ENCODE results near the gene ZNF491. TPM values are rescaled to one million over a fixed set of nuclear protein-coding genes. Genes with fewer than 3 reads are reported as not detected.

Gene ZNF491
- polyA plus RNA-seq, 1 donor (not counting 4 experiments of a cell fraction or from before 2014, with no cell fraction given): 0.76 TPM

DNA sequence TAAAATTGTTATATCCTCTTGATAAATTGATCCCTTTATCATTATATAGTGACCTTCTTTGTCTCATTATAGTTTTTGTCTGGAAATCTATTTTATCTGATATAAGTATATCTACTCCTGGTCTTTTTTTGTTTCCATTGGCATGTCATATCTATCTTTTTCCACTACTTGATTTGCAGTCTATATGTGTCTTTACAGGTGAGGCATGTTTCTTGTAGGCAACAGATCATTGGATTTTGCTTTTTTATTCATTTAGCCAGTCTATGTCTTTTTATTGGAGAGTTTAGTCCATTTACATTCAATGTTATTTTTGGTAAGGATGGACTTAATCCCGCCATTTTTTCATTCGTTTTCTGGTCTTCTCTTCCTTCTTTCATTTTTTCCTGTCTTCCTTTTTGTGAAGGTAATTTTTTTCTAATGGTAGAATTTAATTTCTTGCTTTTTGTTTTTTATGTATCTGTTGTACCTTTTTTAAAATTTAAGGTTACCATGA lies 46.0 kb upstream of the ZNF491 start:
- Histone ChIP-seq H3K79me2 (ENCODE audit: control insufficient read depth, insufficient read depth, low read length) (no peaks in the 10 kb centered on the region), H3K4me2 (ENCODE audit: control insufficient read depth, extremely low read depth, insufficient read depth, low read depth, low read length) (no peak overlapping the region), H3K9me3 (ENCODE audit: control insufficient read depth, low read depth, low read length) (no peaks in the 10 kb centered on the region), H3K27me3 (ENCODE audit: control insufficient read depth, extremely low read depth, insufficient read depth, low read length) (no peaks in the 10 kb centered on the region), H2AFZ (ENCODE audit: control insufficient read depth, low read length) (no peak overlapping the region), H3K4me1 (ENCODE audit: control insufficient read depth, extremely low read depth, insufficient read depth, low read length) (no peaks in the 10 kb centered on the region), H3K36me3 (ENCODE audit: control insufficient read depth in 2 of 2, extremely low read depth in 1 of 2, insufficient read depth in 2 of 2, low read length in 2 of 2) (no peaks in the 10 kb centered on the region), H4K20me1 (ENCODE audit: control insufficient read depth, extremely low read depth, insufficient read depth, low read length) (no peaks in the 10 kb centered on the region), H3K9ac (ENCODE audit: control insufficient read depth, extremely low read depth, insufficient read depth, low read length) (no peak overlapping the region), H3K27ac (ENCODE audit: control insufficient read depth, insufficient read depth, low read length) (no peak overlapping the region), H3K4me3 (ENCODE audit: control insufficient read depth in 2 of 3, extremely low read depth in 1 of 3, insufficient read depth in 2 of 3, low read depth in 1 of 3, low read length in 3 of 3) (no peak overlapping the region), H3K9me1 (ENCODE audit: control insufficient read depth, extremely low read depth, insufficient read depth, low read length) (no peaks in the 10 kb centered on the region)
- dilution Hi-C loops (cut with MboI; ENCODE audit: extremely low pct_ligation_motif_present, low sequenced_read_pairs): no loop called here
- TF ChIP-seq EZH2 (IDR thresholded peaks at IDR 0.05; ENCODE audit: low read length): no peak
- TF ChIP-seq, protein P1, sequence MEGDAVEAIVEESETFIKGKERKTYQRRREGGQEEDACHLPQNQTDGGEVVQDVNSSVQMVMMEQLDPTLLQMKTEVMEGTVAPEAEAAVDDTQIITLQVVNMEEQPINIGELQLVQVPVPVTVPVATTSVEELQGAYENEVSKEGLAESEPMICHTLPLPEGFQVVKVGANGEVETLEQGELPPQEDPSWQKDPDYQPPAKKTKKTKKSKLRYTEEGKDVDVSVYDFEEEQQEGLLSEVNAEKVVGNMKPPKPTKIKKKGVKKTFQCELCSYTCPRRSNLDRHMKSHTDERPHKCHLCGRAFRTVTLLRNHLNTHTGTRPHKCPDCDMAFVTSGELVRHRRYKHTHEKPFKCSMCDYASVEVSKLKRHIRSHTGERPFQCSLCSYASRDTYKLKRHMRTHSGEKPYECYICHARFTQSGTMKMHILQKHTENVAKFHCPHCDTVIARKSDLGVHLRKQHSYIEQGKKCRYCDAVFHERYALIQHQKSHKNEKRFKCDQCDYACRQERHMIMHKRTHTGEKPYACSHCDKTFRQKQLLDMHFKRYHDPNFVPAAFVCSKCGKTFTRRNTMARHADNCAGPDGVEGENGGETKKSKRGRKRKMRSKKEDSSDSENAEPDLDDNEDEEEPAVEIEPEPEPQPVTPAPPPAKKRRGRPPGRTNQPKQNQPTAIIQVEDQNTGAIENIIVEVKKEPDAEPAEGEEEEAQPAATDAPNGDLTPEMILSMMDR (optimal IDR thresholded peaks at IDR 0.05 in 1 of 3, IDR thresholded peaks at IDR 0.05 in 1 of 3, conservative IDR thresholded peaks at IDR 0.05 in 1 of 3; ENCODE audit: extremely low read depth in 1 of 3, insufficient read depth in 2 of 3, low read length in 3 of 3): no peak
- FAIRE-seq (no peak), DNase-seq (ENCODE audit: low read depth, low spot score) (no peak)

DNA sequence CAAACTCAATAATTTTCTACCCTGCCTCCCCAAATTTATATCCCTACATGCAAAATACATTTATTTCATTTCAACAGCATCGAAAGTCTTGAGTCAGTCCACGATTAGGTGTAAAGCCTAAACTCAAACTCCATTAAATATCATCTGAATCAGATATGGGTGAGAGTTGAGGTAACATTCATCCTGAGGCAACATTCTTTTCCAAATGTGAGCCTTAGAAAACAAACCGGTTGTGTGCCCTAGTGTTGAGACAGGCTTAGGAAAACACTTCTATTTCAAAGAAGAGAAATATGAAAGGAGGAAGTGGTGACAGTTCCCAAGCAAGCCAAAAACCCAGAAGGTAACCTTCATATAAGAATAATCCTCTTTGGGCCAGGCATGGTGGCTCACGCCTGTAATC lies 43.7 kb upstream of the ZNF491 start:
- Histone ChIP-seq H3K27ac (ENCODE audit: control insufficient read depth, insufficient read depth, low read length) (no peak overlapping the region), H4K20me1 (ENCODE audit: control insufficient read depth, extremely low read depth, insufficient read depth, low read length) (no peaks in the 10 kb centered on the region), H3K9me1 (ENCODE audit: control insufficient read depth, extremely low read depth, insufficient read depth, low read length) (no peaks in the 10 kb centered on the region), H3K9ac (ENCODE audit: control insufficient read depth, extremely low read depth, insufficient read depth, low read length) (no peak overlapping the region), H3K4me2 (ENCODE audit: control insufficient read depth, extremely low read depth, insufficient read depth, low read depth, low read length) (no peak overlapping the region), H3K9me3 (ENCODE audit: control insufficient read depth, low read depth, low read length) (no peaks in the 10 kb centered on the region), H3K27me3 (ENCODE audit: control insufficient read depth, extremely low read depth, insufficient read depth, low read length) (no peaks in the 10 kb centered on the region), H2AFZ (ENCODE audit: control insufficient read depth, low read length) (no peak overlapping the region), H3K4me3 (ENCODE audit: control insufficient read depth in 2 of 3, extremely low read depth in 1 of 3, insufficient read depth in 2 of 3, low read depth in 1 of 3, low read length in 3 of 3) (no peak overlapping the region), H3K4me1 (ENCODE audit: control insufficient read depth, extremely low read depth, insufficient read depth, low read length) (no peaks in the 10 kb centered on the region), H3K36me3 (ENCODE audit: control insufficient read depth in 2 of 2, extremely low read depth in 1 of 2, insufficient read depth in 2 of 2, low read length in 2 of 2) (no peaks in the 10 kb centered on the region), H3K79me2 (ENCODE audit: control insufficient read depth, insufficient read depth, low read length) (no peaks in the 10 kb centered on the region)
- dilution Hi-C loops (cut with MboI; ENCODE audit: extremely low pct_ligation_motif_present, low sequenced_read_pairs): no loop called here
- TF ChIP-seq, protein P1 (optimal IDR thresholded peaks at IDR 0.05 in 1 of 3, IDR thresholded peaks at IDR 0.05 in 1 of 3, conservative IDR thresholded peaks at IDR 0.05 in 1 of 3; ENCODE audit: extremely low read depth in 1 of 3, insufficient read depth in 2 of 3, low read length in 3 of 3): no peak
- TF ChIP-seq EZH2 (IDR thresholded peaks at IDR 0.05; ENCODE audit: low read length): no peak
- DNase-seq (ENCODE audit: low read depth, low spot score) (no peak), FAIRE-seq (no peak)
